Measurements from ENCODE around the gene RETREG1.

RETREG1 gene

DNA sequence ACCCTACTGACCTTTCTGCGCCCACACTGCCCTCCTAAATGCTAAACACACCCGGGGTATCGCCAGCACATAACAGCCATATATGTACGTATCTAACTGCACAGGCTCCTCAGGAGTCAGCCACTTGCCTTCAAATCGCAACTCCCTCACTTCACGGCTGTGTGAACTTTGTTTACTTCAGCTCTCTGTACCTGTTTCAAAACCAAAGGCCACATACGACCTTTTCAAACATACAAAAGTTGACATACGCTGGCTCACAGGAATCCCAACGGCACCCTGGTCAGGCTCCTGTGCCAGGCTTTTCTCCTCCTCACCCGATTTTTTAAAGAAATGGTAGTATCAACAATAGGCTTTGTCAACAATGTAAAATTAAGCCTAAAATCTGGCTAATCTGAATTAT, 112.2 kb downstream of the RETREG1 start:
- no peak for DNase-seq
- no peaks in the 10 kb centered on the region for H4K20me1 ChIP-seq (ENCODE audit: insufficient read depth, low read length)
- no peak for ATAC-seq (ENCODE audit: insufficient read depth, low read depth)
- H3K9me3 ChIP-seq (ENCODE audit: insufficient read depth, low read length, severe bottlenecking): no peaks in the 10 kb centered on the region
- H3K4me1 ChIP-seq (ENCODE audit: insufficient read depth, low read length): no peaks in the 10 kb centered on the region
- no peaks in the 10 kb centered on the region for H3K79me2 ChIP-seq (ENCODE audit: insufficient read depth, low read length)
- H3K36me3 ChIP-seq (ENCODE audit: insufficient read depth, low read length): no peaks in the 10 kb centered on the region
- no peak overlapping the region for H3K4me3 ChIP-seq (ENCODE audit: low read depth in 1 of 2, low read length in 2 of 2)
- no peaks in the 10 kb centered on the region for H3K27me3 ChIP-seq (ENCODE audit: insufficient read depth, low read length, poor library complexity)
- H3K9ac ChIP-seq (ENCODE audit: low read depth, low read length): no peak overlapping the region
- H3K27ac ChIP-seq (ENCODE audit: low read length): no peak overlapping the region
- H3K4me2 ChIP-seq (ENCODE audit: insufficient read depth, low read length): no peak overlapping the region
- no peak overlapping the region for H2AFZ ChIP-seq (ENCODE audit: low read depth, low read length)
- TF ChIP-seq EZH2 (IDR thresholded peaks at IDR 0.05; ENCODE audit: borderline replicate concordance, low read depth, low read length, severe bottlenecking): no peak
- TF ChIP-seq, protein P1, sequence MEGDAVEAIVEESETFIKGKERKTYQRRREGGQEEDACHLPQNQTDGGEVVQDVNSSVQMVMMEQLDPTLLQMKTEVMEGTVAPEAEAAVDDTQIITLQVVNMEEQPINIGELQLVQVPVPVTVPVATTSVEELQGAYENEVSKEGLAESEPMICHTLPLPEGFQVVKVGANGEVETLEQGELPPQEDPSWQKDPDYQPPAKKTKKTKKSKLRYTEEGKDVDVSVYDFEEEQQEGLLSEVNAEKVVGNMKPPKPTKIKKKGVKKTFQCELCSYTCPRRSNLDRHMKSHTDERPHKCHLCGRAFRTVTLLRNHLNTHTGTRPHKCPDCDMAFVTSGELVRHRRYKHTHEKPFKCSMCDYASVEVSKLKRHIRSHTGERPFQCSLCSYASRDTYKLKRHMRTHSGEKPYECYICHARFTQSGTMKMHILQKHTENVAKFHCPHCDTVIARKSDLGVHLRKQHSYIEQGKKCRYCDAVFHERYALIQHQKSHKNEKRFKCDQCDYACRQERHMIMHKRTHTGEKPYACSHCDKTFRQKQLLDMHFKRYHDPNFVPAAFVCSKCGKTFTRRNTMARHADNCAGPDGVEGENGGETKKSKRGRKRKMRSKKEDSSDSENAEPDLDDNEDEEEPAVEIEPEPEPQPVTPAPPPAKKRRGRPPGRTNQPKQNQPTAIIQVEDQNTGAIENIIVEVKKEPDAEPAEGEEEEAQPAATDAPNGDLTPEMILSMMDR (IDR thresholded peaks at IDR 0.05; ENCODE audit: borderline replicate concordance, extremely low read depth, low read length, poor library complexity, severe bottlenecking): no peak

DNA sequence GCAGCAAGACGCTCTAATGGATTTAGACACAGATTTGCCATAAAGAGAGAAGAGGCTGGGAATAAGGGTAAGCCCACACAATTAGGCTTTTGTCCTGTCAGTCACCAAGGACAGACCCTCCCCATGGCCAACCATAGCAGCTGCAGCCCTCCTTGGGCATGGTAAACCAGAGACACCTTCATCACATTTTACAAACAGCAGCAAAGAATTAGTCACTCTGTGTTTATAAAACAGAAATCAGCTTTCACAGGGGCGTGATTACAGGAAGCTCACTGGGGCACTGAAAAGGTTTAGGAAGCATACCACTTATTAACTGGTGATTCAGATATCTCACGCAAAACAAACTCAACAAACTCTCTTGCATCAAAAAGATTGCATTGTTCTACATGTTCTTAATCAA, 113.9 kb downstream of the RETREG1 start:
- TF ChIP-seq, protein P1 (IDR thresholded peaks at IDR 0.05; ENCODE audit: borderline replicate concordance, extremely low read depth, low read length, poor library complexity, severe bottlenecking): no peak
- TF ChIP-seq EZH2 (IDR thresholded peaks at IDR 0.05; ENCODE audit: borderline replicate concordance, low read depth, low read length, severe bottlenecking): no peak
- Histone ChIP-seq H3K79me2 (ENCODE audit: insufficient read depth, low read length) (no peaks in the 10 kb centered on the region), H2AFZ (ENCODE audit: low read depth, low read length) (no peak overlapping the region), H3K27ac (ENCODE audit: low read length) (no peak overlapping the region), H3K4me1 (ENCODE audit: insufficient read depth, low read length) (no peaks in the 10 kb centered on the region), H3K36me3 (ENCODE audit: insufficient read depth, low read length) (no peaks in the 10 kb centered on the region), H3K9me3 (ENCODE audit: insufficient read depth, low read length, severe bottlenecking) (no peaks in the 10 kb centered on the region), H3K4me3 (ENCODE audit: low read depth in 1 of 2, low read length in 2 of 2) (no peak overlapping the region), H3K27me3 (ENCODE audit: insufficient read depth, low read length, poor library complexity) (no peaks in the 10 kb centered on the region), H3K4me2 (ENCODE audit: insufficient read depth, low read length) (no peak overlapping the region), H4K20me1 (ENCODE audit: insufficient read depth, low read length) (no peaks in the 10 kb centered on the region), H3K9ac (ENCODE audit: low read depth, low read length) (no peak overlapping the region)
- no peak for DNase-seq
- ATAC-seq (ENCODE audit: insufficient read depth, low read depth): no peak

DNA sequence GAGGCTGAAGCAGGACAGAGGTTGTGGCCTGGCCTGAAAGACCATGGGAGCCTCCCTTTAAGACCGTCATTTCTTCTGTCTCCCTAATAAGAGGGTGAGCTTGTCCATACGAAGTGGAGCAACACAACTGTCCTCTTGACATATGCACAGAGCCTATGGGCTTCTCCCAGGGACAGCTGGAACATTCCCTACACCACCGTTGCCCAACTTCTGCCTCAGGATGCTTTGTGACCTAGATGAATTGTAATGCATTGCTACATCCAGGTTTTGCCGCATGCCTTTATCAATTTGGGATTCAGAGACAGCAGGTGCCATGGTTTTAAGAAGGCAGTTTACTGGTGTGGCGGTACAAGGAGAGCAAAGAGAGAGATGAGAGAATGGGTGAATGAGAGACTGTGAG, 116.8 kb downstream of the RETREG1 start:
- Histone ChIP-seq H2AFZ (ENCODE audit: low read depth, low read length) (no peak overlapping the region), H3K27ac (ENCODE audit: low read length) (no peak overlapping the region), H3K27me3 (ENCODE audit: insufficient read depth, low read length, poor library complexity) (no peaks in the 10 kb centered on the region), H3K79me2 (ENCODE audit: insufficient read depth, low read length) (no peaks in the 10 kb centered on the region), H3K4me3 (ENCODE audit: low read depth in 1 of 2, low read length in 2 of 2) (no peak overlapping the region), H4K20me1 (ENCODE audit: insufficient read depth, low read length) (no peaks in the 10 kb centered on the region), H3K9ac (ENCODE audit: low read depth, low read length) (no peak overlapping the region), H3K4me2 (ENCODE audit: insufficient read depth, low read length) (no peak overlapping the region), H3K4me1 (ENCODE audit: insufficient read depth, low read length) (no peaks in the 10 kb centered on the region), H3K9me3 (ENCODE audit: insufficient read depth, low read length, severe bottlenecking) (peaks cover 4% of the 10 kb centered on the region), H3K36me3 (ENCODE audit: insufficient read depth, low read length) (no peaks in the 10 kb centered on the region)
- TF ChIP-seq, protein P1 (IDR thresholded peaks at IDR 0.05; ENCODE audit: borderline replicate concordance, extremely low read depth, low read length, poor library complexity, severe bottlenecking): no peak
- no peak for TF ChIP-seq EZH2 (IDR thresholded peaks at IDR 0.05; ENCODE audit: borderline replicate concordance, low read depth, low read length, severe bottlenecking)
- ATAC-seq (ENCODE audit: insufficient read depth, low read depth): no peak
- no peak for DNase-seq

DNA sequence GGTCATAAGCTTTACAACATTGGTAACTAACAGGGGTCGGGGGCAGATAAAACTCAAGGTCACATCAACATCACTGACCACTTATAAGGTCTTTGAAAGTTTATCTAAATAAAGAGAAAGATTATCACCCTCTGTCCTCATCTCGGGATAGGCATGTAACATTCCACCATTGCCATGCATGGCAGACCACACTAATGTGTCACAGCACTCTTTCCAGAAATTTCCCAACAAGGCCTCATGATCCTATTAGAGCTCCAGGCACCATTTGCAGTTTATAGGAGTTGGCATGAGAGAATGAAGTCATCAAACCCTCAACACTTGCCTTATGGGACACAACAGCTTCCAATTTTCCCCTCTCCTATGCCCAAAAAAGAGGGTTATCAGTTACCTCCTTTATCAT, 119.3 kb downstream of the RETREG1 start:
- H3K4me2 ChIP-seq (ENCODE audit: insufficient read depth, low read length): no peak overlapping the region
- no peak for DNase-seq
- H3K36me3 ChIP-seq (ENCODE audit: insufficient read depth, low read length): no peaks in the 10 kb centered on the region
- H2AFZ ChIP-seq (ENCODE audit: low read depth, low read length): no peak overlapping the region
- no peak overlapping the region for H3K4me3 ChIP-seq (ENCODE audit: low read depth in 1 of 2, low read length in 2 of 2)
- peaks cover 9% of the 10 kb centered on the region for H3K9me3 ChIP-seq (ENCODE audit: insufficient read depth, low read length, severe bottlenecking)
- H3K4me1 ChIP-seq (ENCODE audit: insufficient read depth, low read length): no peaks in the 10 kb centered on the region
- no peak for ATAC-seq (ENCODE audit: insufficient read depth, low read depth)
- no peaks in the 10 kb centered on the region for H3K27me3 ChIP-seq (ENCODE audit: insufficient read depth, low read length, poor library complexity)
- H3K79me2 ChIP-seq (ENCODE audit: insufficient read depth, low read length): no peaks in the 10 kb centered on the region
- no peak overlapping the region for H3K27ac ChIP-seq (ENCODE audit: low read length)
- TF ChIP-seq, protein P1 (IDR thresholded peaks at IDR 0.05; ENCODE audit: borderline replicate concordance, extremely low read depth, low read length, poor library complexity, severe bottlenecking): no peak
- no peak for TF ChIP-seq EZH2 (IDR thresholded peaks at IDR 0.05; ENCODE audit: borderline replicate concordance, low read depth, low read length, severe bottlenecking)
- no peaks in the 10 kb centered on the region for H4K20me1 ChIP-seq (ENCODE audit: insufficient read depth, low read length)
- no peak overlapping the region for H3K9ac ChIP-seq (ENCODE audit: low read depth, low read length)
